Bone marrow (tissue), 2 donors: ENCODE measurements around the gene LMTK2.

Experiments
- DNase-seq, 2 donors: peaks; one replicate each; lab custom pipeline; 2025; lab: John Stamatoyannopoulos, UW

LMTK2 gene

GRCh38 chr7:98175260-98175940 lies 68.7 kb downstream of the LMTK2 start:
- DNase-seq: no peak

- DNase-seq: no peak
These were observed 70.9 kb downstream of the LMTK2 start for GRCh38 chr7:98177553-98177952.

GRCh38 chr7:98178321-98178720 lies 71.7 kb downstream of the LMTK2 start:
- no peak for DNase-seq

GRCh38 chr7:98178762-98179490 lies 72.3 kb downstream of the LMTK2 start:
- DNase-seq: no peak

- no peak for DNase-seq
These were observed 74.1 kb downstream of the LMTK2 start for GRCh38 chr7:98180751-98181150.

GRCh38 chr7:98185101-98185500 lies 78.4 kb downstream of the LMTK2 start:
- DNase-seq: no peak

- DNase-seq: peak in 1 of 2 donors; percentile 13
These were observed 79.9 kb downstream of the LMTK2 start for GRCh38 chr7:98186452-98187137.

GRCh38 chr7:98187138-98187502 lies 80.5 kb downstream of the LMTK2 start:
- DNase-seq: no peak

GRCh38 chr7:98189559-98189958 lies 82.9 kb downstream of the LMTK2 start:
- no peak for DNase-seq

GRCh38 chr7:98191668-98192431 lies 85.2 kb downstream of the LMTK2 start:
- no peak for DNase-seq

- DNase-seq: no peak
These were observed 86.3 kb downstream of the LMTK2 start for GRCh38 chr7:98192781-98193457.

- DNase-seq: no peak
These were observed 87.0 kb downstream of the LMTK2 start for GRCh38 chr7:98193474-98194180.

- DNase-seq: no peak
These were observed 87.5 kb downstream of the LMTK2 start for GRCh38 chr7:98194186-98194585.

GRCh38 chr7:98194672-98195457 lies 88.2 kb downstream of the LMTK2 start:
- DNase-seq: no peak

- no peak for DNase-seq
These were observed 90.3 kb downstream of the LMTK2 start for GRCh38 chr7:98196706-98197605.

- DNase-seq: no peak
These were observed 92.5 kb downstream of the LMTK2 start for GRCh38 chr7:98199131-98199530.

GRCh38 chr7:98200364-98200763 lies 93.7 kb downstream of the LMTK2 start:
- DNase-seq: no peak

GRCh38 chr7:98202367-98203195 lies 95.9 kb downstream of the LMTK2 start:
- DNase-seq: peak; percentile 7 to 60
